Activated CD4-positive, alpha-beta T cell treated with anti-CD3 and anti-CD28 coated beads, Interleukin-2, amount 50 U/mL, for 16 hours (primary cell): ENCODE results near the gene DCN.

Experiments used
- DNase-seq: peaks from one replicate; pipeline ENCODE4 v3.0.0-alpha.2; 2020

The DCN gene

DNA sequence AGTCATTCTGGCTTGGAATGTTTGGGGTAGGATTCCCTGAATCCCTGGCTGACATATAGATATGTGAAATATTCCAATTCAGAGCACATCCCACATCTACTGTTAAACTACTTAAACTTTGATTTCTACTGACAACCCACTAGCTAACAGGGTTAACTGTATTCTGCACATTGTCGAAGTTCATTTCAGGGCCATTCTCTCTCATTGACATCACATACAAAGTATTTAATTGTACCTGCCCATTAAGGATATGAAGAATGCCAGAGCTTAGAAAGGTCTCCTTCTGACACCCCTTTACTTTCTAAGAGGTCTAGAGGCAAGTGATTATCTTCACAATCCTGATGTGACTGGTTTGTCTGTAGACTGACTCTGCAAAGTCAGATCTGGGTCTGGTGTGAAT is 2.8 kb upstream of the DCN start:
- no peak for DNase-seq

DNA sequence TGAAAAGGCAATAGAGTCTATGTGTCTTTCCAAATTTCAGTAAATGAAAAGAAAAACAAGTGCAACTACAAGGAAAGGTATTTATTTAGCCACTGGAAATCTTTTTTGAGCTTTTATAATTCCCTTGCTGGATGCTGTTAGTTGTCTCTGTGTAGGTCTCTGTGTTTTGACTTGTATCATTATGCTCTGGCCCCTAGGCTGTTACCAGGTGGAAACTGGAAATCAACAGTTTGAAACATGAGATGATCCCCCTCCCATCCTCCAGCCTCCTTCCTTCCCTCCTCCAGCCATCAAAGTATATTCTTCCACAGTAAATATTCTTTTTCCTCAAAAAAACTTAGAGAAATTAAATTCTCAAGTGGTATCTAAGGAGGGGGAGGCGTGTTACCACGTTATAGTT is 934 bp upstream of the DCN start:
- DNase-seq, result no peak

DNA sequence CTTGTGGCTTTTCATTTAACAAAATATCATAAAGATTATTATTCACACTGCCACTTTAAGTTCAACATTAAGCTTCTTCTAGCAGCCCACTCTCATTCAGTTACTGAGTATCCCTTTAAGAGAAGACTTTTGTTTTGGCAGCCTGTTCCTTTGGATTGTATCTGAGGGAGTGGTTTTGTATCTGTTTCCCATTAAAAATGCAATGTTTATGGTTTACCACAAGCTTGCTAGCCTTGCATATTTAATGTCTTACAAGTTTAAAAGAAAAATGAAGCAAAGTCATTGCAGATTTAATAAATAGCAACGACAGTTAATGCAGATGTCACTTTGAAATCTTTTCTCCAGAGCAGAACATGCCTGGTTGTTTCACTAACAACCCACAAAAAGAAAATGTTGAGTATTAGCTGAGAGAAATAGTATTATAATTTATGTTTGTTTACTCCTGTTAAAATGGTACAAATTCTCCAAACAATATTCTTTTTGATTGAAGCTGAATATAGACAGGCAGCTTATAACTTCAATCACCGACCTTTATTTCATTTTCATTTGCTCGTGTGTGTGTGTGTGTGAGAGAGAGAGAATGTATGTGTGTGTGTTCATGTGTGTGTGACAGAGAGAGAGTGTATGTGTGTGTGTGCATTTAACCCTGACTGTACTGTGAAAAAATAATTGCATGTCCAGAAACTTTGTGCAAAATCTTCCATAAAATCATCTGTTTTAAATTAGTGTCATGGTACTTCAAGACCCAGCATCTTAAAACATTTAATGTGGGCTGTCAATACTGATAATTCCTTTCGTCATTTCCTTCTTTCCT is 1.8 kb downstream of the DCN start:
- no peak for DNase-seq

DNA sequence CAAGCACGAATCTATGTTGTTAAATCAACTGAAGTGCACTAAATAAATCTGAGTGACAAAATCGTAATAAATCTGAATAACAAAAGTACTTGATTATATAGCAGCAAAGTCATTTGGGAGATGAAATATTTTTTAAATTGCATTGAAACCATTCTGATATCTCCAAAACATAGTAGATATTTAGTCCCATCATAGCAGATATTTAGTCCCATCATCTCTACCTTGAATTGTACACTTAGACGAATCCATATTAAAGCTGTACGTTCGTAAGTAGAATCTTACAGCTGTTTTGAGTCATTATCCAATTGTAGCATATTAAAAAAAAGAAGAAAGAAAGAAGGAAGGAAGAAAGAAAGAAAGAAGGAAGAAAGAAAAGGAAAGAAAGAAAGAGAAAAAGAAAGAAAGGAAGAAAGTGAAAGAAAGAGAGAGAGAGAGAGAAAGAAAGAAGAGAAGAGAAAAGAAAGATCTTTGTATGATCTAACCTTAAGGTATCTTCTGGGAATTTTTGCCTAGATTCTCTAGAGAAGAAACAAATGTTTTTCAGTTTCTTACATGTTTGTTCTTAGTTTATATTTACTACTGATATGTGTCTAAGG is 2.6 kb downstream of the DCN start:
- DNase-seq, result no peak

DNA sequence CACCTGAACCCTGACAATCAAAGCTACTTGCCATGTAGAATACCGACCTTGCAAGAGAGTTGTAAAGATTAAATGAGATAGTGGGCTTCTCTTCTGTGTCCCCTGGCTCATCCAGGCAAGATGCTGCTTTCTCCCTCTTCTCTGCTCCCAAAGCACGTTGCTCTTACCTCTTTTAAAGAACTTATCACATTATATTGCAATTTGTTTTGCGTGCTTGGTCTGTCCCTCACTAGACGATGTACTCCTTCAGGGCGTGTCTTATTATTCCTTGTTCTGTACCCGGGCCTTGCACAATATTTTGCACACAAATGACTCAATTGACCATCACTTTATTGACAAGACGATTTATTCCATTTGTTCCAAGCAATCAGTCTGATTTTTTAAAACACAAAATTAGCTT is 3.3 kb downstream of the DCN start:
- DNase-seq, result no peak

DNA sequence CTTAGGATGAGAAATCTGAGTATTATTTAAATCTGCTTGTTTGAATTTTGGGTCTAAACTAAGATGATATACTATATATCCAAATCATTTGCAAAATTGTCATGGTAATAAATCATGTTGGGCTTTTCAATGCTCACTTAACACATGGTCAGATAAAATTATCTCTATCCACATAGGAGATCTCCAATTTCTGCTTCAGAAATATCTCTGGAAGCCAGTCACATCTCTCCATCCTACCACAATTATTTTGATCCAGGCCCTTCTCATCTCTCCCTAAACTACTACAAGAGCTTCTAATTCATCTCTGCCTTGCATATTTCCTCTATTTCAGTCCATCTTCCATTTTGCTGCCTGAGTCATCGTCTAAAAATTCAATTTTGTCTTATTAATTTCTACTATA is 3.8 kb downstream of the DCN start:
- no peak for DNase-seq

DNA sequence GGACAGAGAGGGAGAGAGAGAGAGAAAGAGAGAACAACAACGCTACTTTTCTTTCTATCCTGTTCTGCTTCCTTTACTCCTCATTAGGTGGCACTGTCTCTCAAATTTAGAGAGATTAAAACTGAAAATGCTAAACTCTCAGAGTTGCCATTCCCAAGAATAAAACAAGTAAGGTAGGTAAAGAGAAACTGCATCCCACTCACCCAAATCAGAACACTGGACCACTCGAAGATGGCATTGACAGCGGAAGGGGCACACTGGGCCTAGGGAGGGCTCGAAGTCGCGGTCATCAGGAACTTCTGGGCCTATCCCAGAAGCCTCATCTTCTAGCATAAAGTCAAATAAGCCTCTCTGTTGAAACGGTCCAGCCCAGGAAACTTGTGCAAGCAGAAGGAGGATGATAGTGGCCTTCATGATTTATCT is 4.5 kb downstream of the DCN start:
- DNase-seq, result no peak

DNA sequence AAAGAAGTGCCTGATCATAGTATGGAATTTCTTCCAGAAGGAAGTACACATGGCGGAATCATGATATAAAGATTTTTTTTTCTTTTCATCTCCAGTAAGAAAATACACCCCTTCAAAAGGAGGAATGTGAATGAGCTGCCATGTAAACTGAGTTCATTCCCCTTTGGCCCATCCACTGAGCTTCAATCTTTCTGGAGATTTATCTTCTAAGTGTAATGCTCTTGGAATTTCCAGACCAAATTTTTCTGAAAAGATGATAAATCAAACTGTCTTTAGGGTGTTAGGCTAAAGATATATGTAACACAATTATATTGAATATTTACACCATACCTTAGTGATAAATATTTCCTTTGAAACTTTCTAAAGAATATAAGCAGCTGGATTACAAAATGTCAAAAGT is 5.2 kb downstream of the DCN start:
- no peak for DNase-seq

DNA sequence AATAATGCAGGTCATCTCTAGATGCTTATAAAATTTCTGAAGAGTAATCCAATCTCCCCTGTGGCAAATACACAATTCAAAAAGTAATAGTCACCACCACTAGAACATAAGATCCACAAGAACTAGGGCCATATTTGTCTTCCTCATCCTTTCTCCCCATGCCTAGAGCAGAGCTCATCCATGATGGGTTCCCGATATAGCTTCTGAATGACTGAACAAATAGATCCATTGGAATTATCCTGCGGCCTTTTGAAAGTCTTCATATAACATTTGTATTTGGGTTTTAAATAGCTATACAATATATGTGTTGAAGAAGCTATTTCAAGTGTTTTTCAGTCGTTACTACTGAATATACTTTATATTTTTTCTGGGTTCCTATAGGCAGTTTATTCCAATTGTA is 5.7 kb downstream of the DCN start:
- no peak for DNase-seq

DNA sequence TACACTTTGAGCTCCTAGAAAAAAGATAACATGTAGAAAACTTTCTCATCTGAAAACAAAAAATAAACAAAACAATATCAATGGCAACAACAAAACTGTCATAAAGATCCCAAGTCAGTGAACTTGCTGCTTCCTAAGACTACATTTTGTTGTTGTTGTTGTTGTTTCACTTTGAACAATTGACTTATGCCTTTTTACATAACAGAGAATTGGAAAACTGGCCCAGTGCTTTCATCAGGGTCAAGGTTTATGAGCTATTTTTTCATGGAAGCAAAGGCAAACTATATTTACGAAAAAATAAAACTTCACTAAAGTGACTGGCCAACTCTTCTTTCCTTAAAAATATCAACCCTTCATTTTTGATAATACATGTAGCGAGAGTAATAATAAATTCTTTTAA is 6.3 kb downstream of the DCN start:
- DNase-seq, result no peak

DNA sequence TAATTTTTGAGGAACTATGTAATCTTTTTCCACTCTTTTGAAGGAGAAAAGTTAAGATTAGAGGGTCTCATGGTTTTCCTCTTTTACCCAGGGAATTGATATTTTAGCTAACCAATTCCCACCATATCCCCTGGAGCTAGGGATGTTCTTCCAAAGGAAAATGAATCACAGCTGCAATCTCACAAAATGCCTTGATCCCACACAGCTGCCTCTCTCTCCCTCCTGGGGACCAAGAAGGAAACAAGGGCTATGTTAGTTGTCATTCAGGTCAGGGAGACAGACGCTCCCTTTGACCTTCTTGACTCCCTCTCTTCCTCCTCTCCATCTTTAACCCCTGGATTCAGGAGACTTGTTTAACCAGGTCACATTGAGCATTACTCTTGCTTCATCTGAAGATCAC is 9.5 kb downstream of the DCN start:
- no peak for DNase-seq

DNA sequence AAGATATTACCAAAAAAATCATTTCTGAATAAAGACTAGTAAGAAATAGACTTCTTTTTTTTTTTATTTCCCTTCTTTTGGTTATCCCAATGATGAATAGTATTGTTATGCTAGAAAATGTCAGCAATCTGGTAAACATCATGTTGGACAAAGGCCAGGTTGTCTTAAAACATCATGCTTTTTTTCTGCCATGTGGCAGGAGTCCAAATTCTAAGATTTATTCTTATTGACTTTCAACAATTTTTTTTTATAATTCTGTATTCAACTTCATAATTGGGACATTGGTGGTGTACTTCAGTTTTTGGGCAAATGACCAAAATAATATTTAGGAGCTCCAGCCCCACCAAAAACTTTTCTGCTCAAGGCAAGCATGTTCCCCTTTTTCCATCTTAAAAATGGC is 10.5 kb downstream of the DCN start:
- DNase-seq, result no peak

DNA sequence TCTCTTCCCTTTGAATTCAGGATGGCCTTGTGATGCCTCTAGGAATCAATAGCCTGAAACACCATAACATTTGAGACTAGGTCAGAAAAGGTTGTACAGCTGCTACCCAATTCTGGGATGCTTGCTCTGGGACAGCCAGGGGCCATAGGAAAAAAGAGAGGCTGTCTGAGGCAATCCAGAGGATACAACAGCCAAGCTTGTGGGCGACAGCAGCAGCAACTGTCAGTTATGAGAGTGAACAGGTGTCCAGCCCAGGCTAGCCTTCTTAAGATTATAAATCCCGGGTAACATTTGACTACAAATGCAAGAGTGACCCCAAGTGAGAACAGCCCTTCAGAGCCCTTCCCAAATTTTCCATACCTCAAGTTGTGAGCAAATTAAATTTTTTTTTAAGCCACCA is 11.1 kb downstream of the DCN start:
- no peak for DNase-seq

DNA sequence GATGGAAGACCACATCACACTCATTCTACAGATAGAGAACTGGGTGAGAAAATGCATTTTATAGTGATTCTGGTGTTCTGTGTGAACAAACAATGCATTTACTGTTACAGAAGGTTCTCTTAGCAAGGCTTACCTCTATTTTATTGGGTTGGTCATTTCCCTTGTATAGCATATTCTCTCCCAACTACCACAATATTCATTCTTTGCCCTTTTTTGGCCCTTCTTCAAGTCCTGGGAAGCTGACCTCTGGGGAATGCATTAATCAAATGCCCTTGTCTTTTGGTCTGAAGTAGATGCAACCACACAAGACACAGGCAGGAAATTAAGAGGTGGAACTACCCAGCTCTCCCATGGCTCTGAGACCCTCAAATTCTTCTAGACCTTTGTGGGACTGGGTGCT is 19.5 kb downstream of the DCN start:
- DNase-seq, result no peak

DNA sequence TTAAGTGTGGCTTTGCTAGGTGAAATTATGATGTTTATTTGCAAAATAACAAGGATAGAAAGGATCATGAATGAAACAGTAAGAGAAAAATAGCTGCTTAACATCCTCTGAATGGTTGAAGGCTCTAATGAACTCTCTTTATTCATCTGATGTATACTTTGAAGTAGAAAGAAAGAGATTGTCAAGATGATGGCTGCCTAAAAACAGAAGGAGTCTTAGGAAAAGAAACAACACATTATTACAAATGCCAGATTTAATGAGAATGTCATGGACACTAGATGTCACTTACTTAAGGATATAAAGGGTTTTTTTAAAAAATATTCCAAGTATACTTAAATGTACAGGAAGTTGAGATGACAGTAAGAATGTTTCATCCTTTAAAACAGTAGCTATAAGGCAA is 21.6 kb downstream of the DCN start:
- DNase-seq, result no peak

DNA sequence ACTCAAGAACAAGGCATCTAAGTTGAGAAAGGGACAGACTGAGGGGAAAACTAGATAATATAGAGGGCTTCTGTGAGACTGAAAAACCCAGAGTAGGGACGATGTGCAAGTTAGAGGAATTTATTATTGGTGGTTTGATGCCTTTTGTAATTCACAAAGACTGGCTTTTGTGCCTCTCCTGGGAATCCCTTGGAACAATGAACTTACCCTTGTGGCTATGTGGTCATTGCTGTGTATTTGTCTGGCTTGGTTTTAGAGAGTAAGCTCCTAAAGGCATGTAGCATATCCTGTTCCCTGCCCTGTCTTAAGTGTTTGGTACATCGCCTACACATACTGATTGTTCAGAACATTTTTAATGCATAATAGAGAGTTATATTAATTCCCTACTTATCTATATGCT is 26.6 kb downstream of the DCN start:
- no peak for DNase-seq

DNA sequence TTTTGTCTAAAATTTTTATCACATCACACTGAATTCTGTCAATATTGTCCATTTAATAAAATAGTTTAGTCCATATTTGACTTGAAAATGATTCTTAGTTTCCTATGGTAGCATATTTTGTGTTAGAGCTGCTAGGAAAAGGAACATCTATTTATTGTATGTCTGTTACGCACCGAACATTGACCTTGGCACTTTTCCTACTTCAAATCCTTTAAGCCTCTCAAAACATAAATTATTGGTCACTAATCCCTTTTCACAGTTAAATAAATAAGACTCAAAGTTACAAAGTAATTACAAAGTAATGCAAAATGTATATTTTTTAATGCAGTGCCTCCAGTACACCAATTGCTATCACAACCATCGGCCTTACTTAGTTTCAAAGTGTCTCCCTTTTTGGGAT is 28.5 kb downstream of the DCN start:
- DNase-seq, result no peak

DNA sequence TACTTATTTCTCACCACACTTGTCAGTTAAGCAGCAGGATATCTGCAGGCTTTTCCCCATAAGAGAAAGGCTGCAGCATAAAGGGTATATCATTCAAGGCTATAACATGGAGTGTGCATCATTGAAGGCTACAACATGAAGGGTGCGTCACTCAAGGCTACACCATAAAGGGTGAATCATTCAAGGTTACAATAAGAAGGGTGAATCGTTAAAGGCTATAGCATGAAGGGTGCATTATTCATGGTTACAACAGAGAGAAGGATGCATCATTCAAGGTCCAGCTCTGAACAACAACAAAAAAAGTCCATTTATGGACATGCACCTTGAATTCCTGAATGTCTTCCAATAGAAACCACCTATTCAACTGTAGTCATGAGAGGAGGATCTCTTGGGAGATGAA is 38.6 kb downstream of the DCN start:
- DNase-seq, result no peak

DNA sequence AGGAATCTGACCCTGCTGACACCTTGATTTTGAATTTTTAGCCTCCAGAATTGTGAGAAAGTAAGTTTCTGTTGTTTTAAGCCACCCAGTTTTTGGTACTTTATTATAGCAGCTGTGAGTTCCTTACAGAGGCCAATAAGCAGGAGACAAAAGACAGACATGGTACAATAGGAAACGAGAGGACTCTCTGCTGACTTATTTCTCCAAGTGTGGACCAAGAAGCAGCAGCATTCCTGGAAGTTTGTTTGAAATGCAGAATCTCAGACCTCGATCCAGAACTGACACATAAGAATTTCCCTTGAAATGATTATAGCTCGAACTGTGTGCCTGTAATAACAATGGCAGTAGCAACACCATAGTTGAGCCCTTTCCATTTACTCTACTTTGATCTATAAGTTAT is 39.4 kb downstream of the DCN start:
- DNase-seq, result no peak

DNA sequence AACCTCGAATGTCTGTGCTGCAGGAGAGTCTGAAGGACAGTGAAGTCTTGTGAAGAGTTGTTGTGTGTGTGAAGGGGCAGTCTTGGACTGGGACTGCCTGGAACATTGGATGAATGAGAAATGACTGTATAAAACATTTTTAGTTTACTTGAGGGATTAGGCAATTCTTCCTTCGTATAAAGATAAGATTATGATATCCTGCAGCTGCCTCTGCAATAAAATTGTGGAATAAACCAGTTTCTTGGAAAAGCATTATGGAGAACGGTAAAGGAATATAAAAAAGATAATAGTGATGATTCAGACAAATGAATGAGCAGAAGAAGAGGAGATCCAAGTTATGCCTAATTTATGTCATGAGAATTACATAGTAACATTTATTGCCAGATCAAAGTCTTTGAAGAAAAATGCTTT is 40.4 kb downstream of the DCN start:
- no peak for DNase-seq

DNA sequence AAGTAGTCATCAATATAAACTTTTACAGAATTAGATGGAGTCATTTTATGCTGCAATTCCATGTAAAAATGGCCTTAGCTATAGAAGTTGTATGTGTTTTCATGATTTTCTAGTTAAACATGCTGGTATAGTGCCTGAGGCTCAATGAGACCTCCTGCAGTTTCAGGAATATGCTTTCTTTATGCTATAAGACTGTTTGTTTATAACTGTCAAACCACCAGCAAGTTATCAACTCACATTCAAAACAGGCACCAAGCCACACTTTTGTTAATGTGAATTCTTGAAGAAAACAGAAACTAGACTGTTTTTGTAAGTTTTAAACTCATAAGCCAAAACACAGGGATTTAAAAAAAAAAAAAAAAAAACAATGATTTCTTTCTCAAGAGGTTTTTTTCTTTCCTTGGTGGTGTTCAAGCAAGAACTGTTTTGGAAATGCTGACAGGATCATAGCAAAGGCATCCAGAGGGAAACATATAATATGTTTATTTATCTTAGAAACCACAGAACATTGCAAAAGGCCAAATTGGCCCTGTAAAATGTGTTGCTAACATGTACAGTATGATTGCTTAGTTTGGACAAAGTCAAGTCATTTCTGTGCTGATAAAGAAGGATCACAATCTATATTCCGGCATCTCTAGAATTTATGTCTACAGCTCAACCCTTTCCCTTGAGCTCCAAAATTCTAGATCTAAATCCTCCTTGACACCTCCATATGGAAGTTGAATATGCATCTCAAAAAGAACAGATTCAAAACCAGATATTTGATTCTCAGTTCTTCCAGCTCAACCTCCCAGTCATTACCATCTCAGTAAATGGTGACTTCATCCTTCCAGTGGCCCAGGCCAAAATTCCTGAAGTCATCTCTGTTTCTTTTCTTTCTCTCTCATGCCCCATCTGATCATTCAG is 42.3 kb downstream of the DCN start:
- DNase-seq, result no peak

DNA sequence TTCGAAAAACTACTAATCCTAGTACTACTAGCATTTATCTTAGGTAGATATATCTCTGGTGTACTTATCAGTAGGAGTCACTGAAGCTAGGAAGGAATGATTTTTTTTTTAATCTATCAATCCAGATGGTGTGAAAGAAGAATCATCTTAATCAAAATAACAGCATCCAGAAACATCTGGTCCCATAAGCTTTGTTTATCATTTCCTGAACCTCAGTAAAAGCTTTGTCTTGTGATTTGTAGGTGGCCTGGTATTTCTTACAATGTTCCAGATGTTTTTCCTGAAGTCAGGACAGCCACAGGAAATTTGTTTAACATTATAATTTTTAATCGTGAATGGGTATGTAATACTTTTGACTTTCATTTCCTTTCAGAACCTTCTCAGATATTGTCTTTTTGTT is 43.3 kb downstream of the DCN start:
- no peak for DNase-seq

DNA sequence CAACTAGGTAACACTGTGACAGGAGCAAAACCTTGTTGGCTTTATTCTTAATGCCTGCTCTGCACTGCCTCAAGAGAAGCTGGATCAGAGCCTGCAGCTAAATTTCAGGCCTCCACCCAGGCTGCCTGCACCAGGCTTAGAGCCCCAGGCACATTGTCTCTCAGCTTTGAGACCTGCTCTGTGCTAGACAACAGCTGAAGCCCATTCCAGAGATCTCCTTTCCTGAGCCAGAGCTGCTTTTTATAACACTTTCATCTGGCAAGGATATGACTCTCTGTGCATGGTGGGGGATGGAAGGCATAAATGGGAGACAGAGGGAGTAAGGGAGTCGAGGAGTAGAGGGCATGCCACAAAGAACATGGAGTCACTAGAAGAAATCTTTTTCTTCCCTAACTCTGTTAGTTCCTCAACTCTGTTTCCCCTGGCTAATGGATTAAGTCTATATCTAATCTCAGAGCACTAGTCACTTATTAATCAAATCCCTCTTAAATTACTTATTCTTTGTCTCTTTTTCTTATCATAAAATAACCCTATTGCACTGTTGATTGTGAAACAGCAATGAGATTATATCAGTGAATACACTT is 44.2 kb downstream of the DCN start:
- no peak for DNase-seq

DNA sequence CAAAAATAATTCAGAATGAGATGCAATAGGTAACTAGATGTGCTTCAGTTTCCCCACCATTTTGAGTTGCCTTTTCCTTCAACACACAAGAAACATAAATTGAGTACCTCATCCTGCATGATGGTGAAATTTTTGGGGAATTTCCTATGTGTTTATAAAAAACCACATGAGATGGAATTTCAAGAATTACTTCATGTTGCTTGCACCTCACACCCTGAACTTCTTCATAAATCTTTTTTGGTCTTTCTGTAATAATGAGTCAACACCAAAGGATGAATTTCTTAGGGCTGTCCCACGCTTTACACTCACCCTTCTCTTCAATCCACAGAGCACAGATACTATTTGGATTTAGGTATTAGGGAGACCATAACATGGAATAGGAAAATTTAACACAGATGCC is 48.7 kb downstream of the DCN start:
- DNase-seq, result no peak
